Liver (tissue), 3 donors: Measurements from ENCODE around the gene GNG2.

Source experiments
- CTCF ChIP-seq: fragments of 150-350 bp; IDR thresholded peaks from 2 replicates; pipeline ENCODE4 v1.5.1; 2017; ENCODE audit warnings: improper control_type of control experiment, low read depth, low read length; ENCODE audit not compliant: missing input control
- EGR1 ChIP-seq, 2 donors: IDR thresholded peaks; 2 replicates each; pipeline ENCODE4 v1.6.1; 2016 to 2018; ENCODE audit warnings: antibody characterized with exemption in 2 of 2, low read depth in 2 of 2
- JUND ChIP-seq, 2 donors: IDR thresholded peaks; 2 replicates each; pipeline ENCODE4 v1.6.1; 2016; ENCODE audit warnings: antibody characterized with exemption in 2 of 2
- RAD21 ChIP-seq, 2 donors: IDR thresholded peaks; 2 replicates each; pipeline ENCODE4 v1.6.1; 2016; ENCODE audit warnings: antibody characterized with exemption in 2 of 2, mild to moderate bottlenecking in 2 of 2
- REST ChIP-seq: IDR thresholded peaks from 2 replicates; pipeline ENCODE4 v1.6.1; 2016; ENCODE audit warnings: antibody characterized with exemption, mild to moderate bottlenecking
- TAF1 ChIP-seq: conservative IDR thresholded peaks from 2 replicates; pipeline ENCODE4 v1.6.1; 2016; ENCODE audit warnings: antibody characterized with exemption, mild to moderate bottlenecking
- YY1 ChIP-seq: IDR thresholded peaks from 2 replicates; pipeline ENCODE4 v1.6.1; 2016; ENCODE audit warnings: antibody characterized with exemption, mild to moderate bottlenecking
- donor health status: healthy.
- donor health status: healthy.

GRCh38 chr14:51972566-51972965, 112.2 kb downstream of the GNG2 start:
- TF ChIP-seq CTCF, result no peak
- no peak for TF ChIP-seq RAD21 (IDR thresholded peaks at IDR 0.05)
- no peak for TF ChIP-seq REST
- no peak for TF ChIP-seq EGR1 (IDR thresholded peaks at IDR 0.05; ENCODE audit: low read depth in 2 of 2)
- TF ChIP-seq YY1, result no peak
- no peak for TF ChIP-seq TAF1
- TF ChIP-seq JUND (IDR thresholded peaks at IDR 0.05), result no peak
